GM19397 (cell line): ENCODE data around the gene NFE2L1.
"Not testable (repeated sequence)": the region's sequence is repeated elsewhere in the genome, so short reads cannot be mapped to it uniquely, and the experiment has no call there.

ENCODE experiments used
- ATAC-seq: cut with Tn5 transposase; IDR thresholded peaks from one replicate; pipeline ENCODE4 v1.9.1; 2021; ENCODE audit warnings: mild to moderate bottlenecking, moderate library complexity; ENCODE audit not compliant: unreplicated experiment

The NFE2L1 gene

DNA sequence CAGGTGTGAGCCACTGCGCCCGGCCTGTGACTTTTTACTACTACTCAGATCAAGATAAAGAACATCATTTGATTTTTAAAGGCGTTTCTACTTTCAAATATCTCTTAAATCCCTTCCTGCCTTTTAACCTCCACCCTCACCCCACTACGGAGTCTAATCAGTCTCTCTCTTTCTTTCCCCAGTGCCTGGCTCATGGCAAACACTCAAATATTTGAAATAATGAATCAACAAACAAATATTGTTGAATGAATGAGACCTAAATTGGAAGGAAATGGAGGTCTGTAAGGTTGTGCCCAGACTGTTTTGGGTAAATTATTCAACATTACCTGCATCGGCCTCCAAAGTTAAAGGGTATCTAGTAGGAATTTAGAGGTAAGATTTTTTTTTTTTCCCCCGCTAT, 25.3 kb upstream of the NFE2L1 start:
- no peak for ATAC-seq

GRCh38 chr17:48023400-48024148, 24.6 kb upstream of the NFE2L1 start:
- no peak for ATAC-seq

DNA sequence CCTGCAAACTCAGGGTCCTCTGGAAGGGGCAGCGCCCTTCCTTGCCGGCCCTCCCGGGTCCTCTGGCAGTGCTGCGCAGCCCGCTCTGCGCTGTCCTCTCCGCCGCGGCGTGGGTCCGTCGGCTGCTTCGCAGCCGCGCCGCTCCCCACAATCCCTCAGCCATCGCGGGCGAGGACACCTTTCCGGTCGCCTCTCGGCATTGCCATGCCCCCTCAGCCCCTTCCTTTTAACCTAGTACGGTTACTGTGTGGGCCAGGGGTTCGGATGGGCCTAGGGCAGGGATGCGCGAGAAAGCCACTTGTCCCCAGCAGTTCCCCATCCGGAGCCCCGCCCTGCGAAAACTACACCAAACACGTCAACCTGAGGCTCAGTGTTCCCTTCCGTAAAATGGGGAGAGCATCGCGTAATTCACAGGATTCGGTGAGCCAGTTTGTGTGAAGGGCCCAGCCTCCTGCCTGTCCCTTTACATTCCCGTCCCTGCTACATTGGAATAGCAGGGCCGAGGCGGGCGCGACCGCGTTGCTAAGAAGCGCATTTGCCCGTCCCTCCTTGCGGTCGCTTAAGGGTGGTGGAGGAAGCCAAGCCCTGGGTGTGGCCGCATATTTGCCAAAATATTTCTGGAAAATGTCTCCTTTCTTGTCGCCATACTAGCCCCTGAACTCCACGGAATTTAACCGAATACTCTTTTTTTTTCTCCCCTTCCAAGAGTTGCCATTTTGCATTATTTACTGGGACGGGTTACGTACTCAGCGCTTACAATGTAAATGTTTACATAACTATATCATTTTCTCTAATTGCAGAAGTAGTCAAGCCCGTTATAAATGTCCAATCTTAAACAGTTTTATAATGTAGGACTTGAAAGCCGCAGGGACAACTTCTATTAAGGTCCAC, 23.8 kb upstream of the NFE2L1 start:
- peak; percentile 1 for ATAC-seq

- peak; percentile 93 for ATAC-seq
These were observed 22.9 kb upstream of the NFE2L1 start for GRCh38 chr17:48025040-48025903.

- no peak for ATAC-seq
These were observed 22.2 kb upstream of the NFE2L1 start for GRCh38 chr17:48025904-48026501.

GRCh38 chr17:48026502-48027321, 21.4 kb upstream of the NFE2L1 start:
- ATAC-seq, result no peak

GRCh38 chr17:48027322-48027981, 20.7 kb upstream of the NFE2L1 start:
- ATAC-seq, result no peak

GRCh38 chr17:48028736-48029135, 19.4 kb upstream of the NFE2L1 start:
- no peak for ATAC-seq

DNA sequence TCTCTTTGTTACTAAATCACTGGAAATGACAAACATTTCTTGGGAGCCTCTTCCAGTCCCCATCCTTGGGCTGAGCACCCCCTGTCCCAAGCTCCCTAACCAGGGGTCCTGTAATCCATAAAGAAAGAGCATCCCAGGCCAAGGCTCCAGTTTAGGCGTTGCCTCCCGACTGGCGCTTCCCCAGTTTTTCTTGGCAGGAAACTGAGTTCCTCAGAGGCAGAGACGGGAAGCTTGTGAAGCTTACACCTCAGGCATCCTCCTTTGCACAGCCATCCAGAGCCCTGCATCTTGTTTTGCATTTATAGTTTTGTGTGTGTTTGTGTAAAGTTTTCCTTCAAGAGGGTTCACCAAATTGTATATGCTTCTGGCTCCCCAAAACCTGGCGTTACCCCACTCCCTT, 17.6 kb upstream of the NFE2L1 start:
- ATAC-seq, result no peak

- no peak for ATAC-seq
These were observed 16.2 kb upstream of the NFE2L1 start for GRCh38 chr17:48031966-48032365.

DNA sequence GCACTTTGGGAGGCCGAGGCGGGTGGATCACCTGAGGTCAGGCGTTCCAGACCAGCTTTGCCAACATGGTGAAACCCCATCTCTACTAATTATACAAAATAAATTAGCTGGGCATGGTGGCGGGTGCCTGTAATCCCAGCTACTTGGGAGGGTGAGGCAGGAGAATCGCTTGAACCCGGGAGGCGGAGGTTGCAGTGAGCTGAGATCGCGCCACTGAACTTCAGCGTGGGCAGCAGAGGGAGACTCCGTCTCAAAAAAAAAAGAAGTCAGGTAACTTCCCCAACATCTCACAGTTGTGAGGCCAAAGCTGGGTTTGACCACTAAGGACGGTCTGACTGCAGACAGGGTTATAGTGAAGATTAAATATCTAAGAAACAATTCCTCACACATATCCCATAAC, 13.4 kb upstream of the NFE2L1 start:
- ATAC-seq, result not testable (repeated sequence)

- no peak for ATAC-seq
These were observed 11.5 kb upstream of the NFE2L1 start for GRCh38 chr17:48036693-48037035.

- ATAC-seq, result no peak
These were observed 10.9 kb upstream of the NFE2L1 start, which contains the start of gene COPZ2 for GRCh38 chr17:48037036-48037837. TSS of gene COPZ2 (minus strand) at chr17:48037797. CDS start at chr17:48037777, 20 bp downstream.

DNA sequence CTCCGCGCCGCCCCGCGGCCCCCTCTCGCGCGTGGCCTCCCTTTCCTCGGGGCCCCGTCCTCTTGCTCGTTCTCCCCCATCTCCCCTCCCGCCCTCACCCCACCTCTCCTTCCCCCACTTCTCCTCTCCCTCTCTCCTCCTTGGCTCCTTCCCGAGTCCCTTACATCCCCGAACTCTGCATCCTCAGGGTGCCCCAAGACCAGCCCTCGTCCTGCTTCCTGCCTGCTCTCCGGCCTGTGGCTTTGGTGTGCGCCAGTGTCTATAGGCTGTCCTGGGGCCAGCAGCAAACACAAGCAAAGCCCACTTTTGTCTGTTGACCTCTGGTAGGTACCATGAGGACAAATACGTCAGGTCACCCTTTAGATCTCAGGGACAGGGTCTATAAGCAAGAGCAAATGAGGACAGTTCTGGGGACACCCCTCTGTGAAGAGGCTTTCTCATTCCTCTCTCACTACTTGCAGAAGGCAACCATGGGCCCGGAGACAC, 10.3 kb upstream of the NFE2L1 start:
- no peak for ATAC-seq

DNA sequence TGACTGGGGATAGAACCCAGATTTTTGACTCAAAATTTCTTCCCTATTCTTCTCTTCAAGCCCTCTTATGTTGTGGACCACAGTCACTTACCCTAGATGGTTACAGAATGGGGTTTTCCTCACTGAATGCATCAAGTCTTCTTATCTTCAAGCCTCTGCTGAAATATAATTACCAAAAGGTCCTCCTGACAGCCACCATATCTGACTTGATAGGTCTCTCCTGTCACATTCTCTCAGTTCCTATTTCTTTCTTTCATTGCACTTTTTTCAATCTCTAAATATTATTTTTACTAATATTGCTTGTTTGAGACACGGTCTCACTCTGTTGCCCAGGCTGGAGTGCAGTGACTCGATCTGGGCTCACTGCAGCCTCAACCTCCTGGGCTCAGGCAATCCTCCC, 9.5 kb upstream of the NFE2L1 start:
- no peak for ATAC-seq

GRCh38 chr17:48043176-48043575, 5.0 kb upstream of the NFE2L1 start:
- no peak for ATAC-seq

- ATAC-seq, result no peak
These were observed 3.3 kb upstream of the NFE2L1 start for GRCh38 chr17:48044851-48045250.

DNA sequence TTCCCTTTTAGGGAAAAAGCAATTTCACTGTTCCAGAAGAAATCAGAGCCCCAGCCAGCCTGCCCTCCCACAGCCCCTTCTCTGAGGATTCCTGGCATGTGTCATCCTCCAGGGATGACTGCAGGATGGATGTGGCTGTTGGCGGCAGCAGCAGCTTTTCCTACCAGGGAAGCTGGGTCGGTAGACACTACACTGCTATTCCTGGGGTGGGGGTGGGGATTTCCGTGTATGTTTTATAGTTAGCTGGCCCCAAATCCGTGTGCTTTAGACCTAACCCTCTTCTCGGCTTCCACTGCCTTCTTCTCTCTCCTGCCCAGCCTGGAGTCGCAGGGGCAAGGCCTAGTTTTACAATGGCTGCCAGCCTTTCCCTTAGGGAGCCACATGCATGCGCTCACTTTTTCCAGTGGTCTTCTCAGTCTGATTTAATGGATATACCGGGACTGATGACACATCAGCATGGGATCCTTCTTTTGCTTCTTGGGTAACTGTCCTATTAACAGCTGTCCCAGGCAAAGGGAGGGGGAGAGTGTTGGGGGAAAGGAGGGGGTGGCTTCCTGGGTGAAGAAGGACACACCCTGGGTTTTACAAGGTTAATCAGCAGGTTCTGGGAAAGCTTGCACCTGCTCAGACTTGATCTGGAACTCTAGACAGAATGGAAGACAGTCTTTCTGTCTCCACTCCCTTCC, 2.7 kb upstream of the NFE2L1 start:
- ATAC-seq, result no peak
